ENCODE measurements around the gene U2SURP.

DNA sequence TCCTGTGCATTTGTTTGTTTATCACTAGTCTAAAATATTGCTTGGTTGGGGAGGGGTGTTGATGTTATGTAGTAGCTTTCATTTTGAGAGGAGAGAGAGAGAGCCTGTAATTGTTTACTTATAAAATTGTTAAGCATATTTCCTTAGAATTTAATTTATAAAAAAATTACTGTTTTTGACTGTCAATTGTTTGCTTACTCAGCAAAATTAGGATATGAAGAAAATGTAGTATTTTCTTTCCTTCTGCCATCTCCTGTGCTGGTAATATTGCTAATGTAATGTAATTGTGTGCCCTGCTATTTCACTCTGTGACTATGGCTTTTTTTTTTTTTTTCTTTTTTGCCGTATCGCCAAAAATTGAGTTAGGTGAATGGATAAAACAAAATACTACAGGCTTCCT is 3.5 kb downstream of the U2SURP start:
- TF ChIP-seq GATA3 (IDR thresholded peaks at IDR 0.05; ENCODE audit: low read depth, low read length) (no peak), GATA2 (IDR thresholded peaks at IDR 0.05; ENCODE audit: low read depth, low read length) (no peak)
